DMS153 treated with DMSO at 0.1 percent for 48 hours (cell line): Measurements from ENCODE around the gene KRAS.
A peak's percentile ranks its signal among the peaks of the same experiment; 100 is the strongest.

ENCODE experiments used
- DNase-seq: peaks from one replicate; lab custom pipeline; 2025; ENCODE audit not compliant: unreplicated experiment; lab: John Stamatoyannopoulos, UW

KRAS gene

DNA sequence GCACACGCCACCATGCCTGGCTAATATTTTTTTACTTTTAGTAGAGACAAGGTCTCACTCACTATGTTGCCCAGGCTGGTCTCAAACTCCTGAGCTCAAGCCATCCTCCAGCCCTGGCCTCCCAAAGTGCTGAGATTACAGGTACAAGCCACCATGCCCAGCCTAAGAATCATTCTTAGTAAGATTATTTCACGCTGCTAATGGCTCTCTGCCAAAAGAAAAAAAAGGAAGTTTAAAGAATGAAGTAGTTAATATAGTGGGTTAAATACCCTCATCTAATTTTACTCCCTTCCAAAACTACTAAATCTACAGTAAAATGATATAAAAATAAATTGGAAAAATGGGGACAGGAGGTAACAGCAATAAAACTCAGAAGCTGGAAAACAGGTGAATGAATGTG is 53.1 kb downstream of the KRAS start:
- no peak for DNase-seq

- DNase-seq: peak; percentile 94
Measured at GRCh38 chr12:25195056-25195971, 55.4 kb downstream of the KRAS start, which contains the start of the genes DNAI7 and ETFRF1. TSS of gene DNAI7 (minus strand) at chr12:25195160. CDS start at chr12:25195078, 82 bp downstream. TSS of gene ETFRF1 (plus strand) at chr12:25195237. CDS start at chr12:25203957, 8,720 bp downstream.

DNA sequence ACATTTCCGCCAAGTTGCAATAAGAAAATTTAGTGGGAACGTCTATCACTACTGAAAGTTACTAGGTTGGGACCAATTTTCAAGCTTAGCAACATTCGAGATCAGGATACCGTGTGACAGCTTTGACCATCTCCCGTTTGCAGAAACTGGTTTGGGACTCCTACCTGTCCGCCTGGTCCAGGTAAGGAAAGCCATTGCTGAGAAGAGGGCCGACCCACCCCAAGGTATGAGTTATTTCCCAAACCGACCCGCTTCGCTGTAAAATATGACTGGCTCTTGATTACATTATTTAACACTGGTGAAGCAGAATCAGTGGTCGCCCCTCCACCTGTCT is 56.0 kb downstream of the KRAS start:
- DNase-seq: no peak

DNA sequence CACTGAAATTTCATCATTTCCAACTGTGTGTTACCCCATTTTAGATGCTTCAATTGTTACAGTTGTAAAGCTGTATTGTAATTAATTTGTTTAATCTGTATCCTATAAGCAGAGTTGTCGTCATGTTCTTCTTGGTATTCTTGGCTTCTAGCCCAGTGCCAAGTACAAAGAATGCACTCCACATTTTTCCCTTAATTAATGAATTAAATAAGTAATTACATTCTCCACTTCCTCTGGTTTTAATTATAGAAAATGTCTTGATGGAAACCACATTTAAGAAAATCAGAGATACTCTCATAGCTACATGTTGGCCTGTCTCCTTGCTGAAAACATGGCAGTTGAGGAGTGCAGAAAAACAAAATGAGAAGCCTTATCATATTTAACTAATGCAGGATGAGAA is 56.5 kb downstream of the KRAS start:
- DNase-seq: no peak

GRCh38 chr12:25190793-25191192 is 59.9 kb downstream of the KRAS start:
- no peak for DNase-seq

DNA sequence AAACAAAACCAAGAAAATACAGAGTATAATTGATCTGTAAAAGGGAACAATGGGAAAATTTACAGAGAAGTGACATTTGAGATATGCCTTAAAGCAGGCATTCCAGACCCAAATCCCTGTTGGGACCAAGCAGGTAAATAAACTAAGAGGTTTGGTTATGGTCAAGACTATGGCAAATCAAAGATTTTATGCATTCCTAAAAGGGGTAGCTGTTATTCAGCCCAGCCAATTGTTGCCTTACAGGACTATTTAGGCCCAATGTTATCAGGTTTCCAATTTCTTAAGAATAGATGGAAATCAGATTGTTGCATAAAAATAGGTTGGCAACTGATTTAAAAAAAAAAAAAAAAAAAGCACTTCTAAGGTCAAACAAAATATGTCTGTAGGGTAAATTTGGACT is 61.1 kb downstream of the KRAS start:
- no peak for DNase-seq

- no peak for DNase-seq
Measured at GRCh38 chr12:25187781-25188180, 62.9 kb downstream of the KRAS start.

GRCh38 chr12:25186788-25187402 is 63.8 kb downstream of the KRAS start:
- DNase-seq: no peak

- no peak for DNase-seq
Measured at GRCh38 chr12:25186038-25186787, 64.5 kb downstream of the KRAS start.

- no peak for DNase-seq
Measured at GRCh38 chr12:25184132-25184531, 66.6 kb downstream of the KRAS start.

DNA sequence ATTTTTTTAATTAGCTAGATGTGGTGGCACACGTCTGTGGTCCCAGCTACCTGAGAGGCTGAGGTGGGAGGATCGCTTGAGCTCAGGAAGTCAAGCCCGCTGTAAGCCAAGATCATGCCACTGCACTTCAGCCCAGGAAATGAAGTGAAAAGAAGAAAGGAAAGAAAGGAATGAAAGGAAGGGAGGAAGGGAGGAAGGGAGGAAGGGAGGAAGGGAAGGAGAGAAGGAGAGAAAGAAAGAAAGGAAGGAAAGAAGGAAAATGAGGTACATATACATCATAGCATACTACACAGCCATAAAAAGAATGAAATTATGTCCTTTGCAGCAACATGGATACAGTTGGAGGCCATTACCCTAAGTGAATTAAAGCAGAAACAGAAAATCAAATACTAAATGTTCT is 68.0 kb downstream of the KRAS start:
- DNase-seq: no peak

- no peak for DNase-seq
Measured at GRCh38 chr12:25162866-25163265, 87.9 kb downstream of the KRAS start.

DNA sequence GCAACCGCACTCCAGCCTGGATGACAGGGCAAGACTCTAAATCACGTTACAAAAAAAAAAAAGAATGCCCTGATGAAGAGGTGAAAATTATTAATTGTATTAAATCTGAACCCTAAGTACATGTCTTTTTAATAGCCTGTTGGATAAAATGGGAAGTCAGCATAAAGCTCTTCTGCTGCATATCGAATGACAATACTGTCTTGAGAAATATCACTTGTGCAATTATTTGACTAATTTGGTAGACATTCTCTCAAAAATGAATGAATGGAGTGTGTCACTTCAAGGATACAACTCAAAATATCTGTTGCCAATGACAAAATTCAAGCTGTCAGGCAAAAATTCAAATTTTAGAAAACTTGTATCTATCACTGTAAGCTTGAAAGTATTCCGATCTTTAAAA is 94.7 kb downstream of the KRAS start:
- DNase-seq: no peak

GRCh38 chr12:25155022-25155576 is 95.6 kb downstream of the KRAS start:
- peak; percentile 8 for DNase-seq
